Osteocyte (in vitro differentiated cells): Measurements from ENCODE around the gene SCGB2A2. TPM values are rescaled to one million over a fixed set of nuclear protein-coding genes. Genes with fewer than 3 reads are reported as not detected.

Source experiments
- DNase-seq: peaks from one replicate; pipeline ENCODE4 v3.0.0; 2021; ENCODE audit warnings: mixed read lengths; ENCODE audit not compliant: unreplicated experiment; ENCODE audit errors: extremely low spot score
- H3K27ac Mint-ChIP-seq: one replicate; pipeline ENCODE4 v1.8.0; 2021; ENCODE audit warnings: mild to moderate bottlenecking, mixed read lengths; ENCODE audit not compliant: unreplicated experiment
- H3K27me3 Mint-ChIP-seq: one replicate; pipeline ENCODE4 v1.8.0; 2021; ENCODE audit warnings: mixed read lengths; ENCODE audit not compliant: unreplicated experiment
- H3K36me3 Mint-ChIP-seq: one replicate; pipeline ENCODE4 v1.8.0; 2021; ENCODE audit warnings: mixed read lengths; ENCODE audit not compliant: unreplicated experiment
- H3K4me1 Mint-ChIP-seq: one replicate; pipeline ENCODE4 v1.8.0; 2021; ENCODE audit warnings: mixed read lengths; ENCODE audit not compliant: unreplicated experiment
- H3K4me3 Mint-ChIP-seq: one replicate; pipeline ENCODE4 v1.8.0; 2021; ENCODE audit warnings: mild to moderate bottlenecking, moderate library complexity, mixed read lengths; ENCODE audit not compliant: unreplicated experiment
- H3K9me3 Mint-ChIP-seq: one replicate; pipeline ENCODE4 v1.8.0; 2021; ENCODE audit warnings: mixed read lengths; ENCODE audit not compliant: unreplicated experiment
- CTCF ChIP-seq: fragments of 200-600 bp; sonication (generic); IDR thresholded peaks from 2 replicates; pipeline ENCODE4 v1.5.0; 2021; ENCODE audit warnings: antibody characterized with exemption, mild to moderate bottlenecking, moderate library complexity
- total RNA-seq: library from RNA; stranded (reverse); gene quantifications from 2 replicates; pipeline ENCODE4 v1.2.1, GENCODE V29; 2021

SCGB2A2 gene
- total RNA-seq, 1 donor from 2014 or later: not detected

GRCh38 chr11:62307950-62308349, 38.0 kb downstream of the SCGB2A2 start:
- peaks cover 3% of the 10 kb centered on the region for H3K9me3 Mint-ChIP-seq
- no peak overlapping the region for H3K27ac Mint-ChIP-seq
- no peak overlapping the region for H3K4me3 Mint-ChIP-seq
- H3K27me3 Mint-ChIP-seq: peaks cover 35% of the 10 kb centered on the region
- peaks cover 3% of the 10 kb centered on the region for H3K4me1 Mint-ChIP-seq
- DNase-seq: no peak
- TF ChIP-seq CTCF: no peak
- H3K36me3 Mint-ChIP-seq: no peaks in the 10 kb centered on the region

- Mint-ChIP-seq H3K4me1 (peaks cover 3% of the 10 kb centered on the region), H3K4me3 (no peak overlapping the region), H3K36me3 (no peaks in the 10 kb centered on the region), H3K9me3 (peaks cover 3% of the 10 kb centered on the region), H3K27ac (no peak overlapping the region), H3K27me3 (peaks cover 48% of the 10 kb centered on the region)
- DNase-seq: no peak
- no peak for TF ChIP-seq CTCF
Measured at GRCh38 chr11:62309991-62310390, 40.0 kb downstream of the SCGB2A2 start.

GRCh38 chr11:62315431-62315830, 45.5 kb downstream of the SCGB2A2 start:
- Mint-ChIP-seq H3K4me3 (no peak overlapping the region), H3K9me3 (no peaks in the 10 kb centered on the region), H3K27me3 (peaks cover 66% of the 10 kb centered on the region), H3K27ac (no peak overlapping the region), H3K4me1 (peaks cover 3% of the 10 kb centered on the region), H3K36me3 (no peaks in the 10 kb centered on the region)
- TF ChIP-seq CTCF: no peak
- DNase-seq: no peak

GRCh38 chr11:62322524-62322923, 52.6 kb downstream of the SCGB2A2 start:
- no peaks in the 10 kb centered on the region for H3K36me3 Mint-ChIP-seq
- no peak overlapping the region for H3K27ac Mint-ChIP-seq
- no peak overlapping the region for H3K4me3 Mint-ChIP-seq
- no peak for DNase-seq
- H3K4me1 Mint-ChIP-seq: no peaks in the 10 kb centered on the region
- H3K9me3 Mint-ChIP-seq: no peaks in the 10 kb centered on the region
- no peak for TF ChIP-seq CTCF
- H3K27me3 Mint-ChIP-seq: peaks cover 64% of the 10 kb centered on the region

Other genes with a start within 250 kb of the SCGB2A2 start
- gene INCENP, start 146.1 kb upstream of the SCGB2A2 start, total RNA-seq: 26.2 and 27.7 TPM in 2 replicates
- not detected in 2 replicates for gene SCGB1D1, start 79.9 kb upstream of the SCGB2A2 start, total RNA-seq
- not detected in 2 replicates for gene SCGB2A1, start 61.5 kb upstream of the SCGB2A2 start, total RNA-seq
- not detected in 2 replicates for gene SCGB1D2, start 27.9 kb upstream of the SCGB2A2 start, total RNA-seq
- not detected in 2 replicates for gene SCGB1D4, start 28.9 kb downstream of the SCGB2A2 start, total RNA-seq
- 2.4 and 2.9 TPM in 2 replicates for gene ASRGL1, start 67.3 kb downstream of the SCGB2A2 start, total RNA-seq
- gene SCGB1A1, start 148.9 kb downstream of the SCGB2A2 start, total RNA-seq: not detected in 2 replicates